Bronchial epithelial cell (primary cell): ENCODE data around the gene LSAMP. TPM values are rescaled to one million over a fixed set of nuclear protein-coding genes. Genes with fewer than 3 reads are reported as not detected.

Source experiments
- DNase-seq: peaks from one replicate; pipeline ENCODE4 v3.0.0-alpha.2; 2010; ENCODE audit warnings: low read depth
- FAIRE-seq: peaks from 2 replicates; lab custom pipeline; 2011; peaks lifted over from hg19 to GRCh38; lab: Jason Lieb, UNC
- H3K27me3 ChIP-seq: 2 replicates; pipeline ENCODE4 v1.5.1; 2011; ENCODE audit warnings: low read length; ENCODE audit not compliant: control insufficient read depth, insufficient read depth
- H3K36me3 ChIP-seq: 2 replicates; pipeline ENCODE4 v1.5.1; 2011; ENCODE audit warnings: low read length; ENCODE audit not compliant: control insufficient read depth, insufficient read depth
- H3K4me3 ChIP-seq: 2 replicates; pipeline ENCODE4 v1.5.1; 2011; ENCODE audit warnings: mild to moderate bottlenecking, low read depth, low read length, control low read depth
- CTCF ChIP-seq: IDR thresholded peaks from 2 replicates; pipeline ENCODE4 v1.5.1; 2011; ENCODE audit warnings: mild to moderate bottlenecking, moderate library complexity, low read length, control low read depth, inconsistent platforms; ENCODE audit not compliant: insufficient read depth, severe bottlenecking
- total RNA-seq: library from RNA; depleted of rRNA; stranded (reverse); fragments of >200 nt; gene quantifications from 2 replicates; pipeline ENCODE4 v1.2.1, GENCODE V29; 2014

LSAMP gene
- total RNA-seq, 1 donor from 2014 or later: 0.26 TPM

GRCh38 chr3:116064646-116065045 is 380.6 kb downstream of the LSAMP start:
- Histone ChIP-seq H3K4me3 (no peak overlapping the region), H3K27me3 (no peaks in the 10 kb centered on the region), H3K36me3 (no peaks in the 10 kb centered on the region)
- no peak for TF ChIP-seq CTCF
- no peak for FAIRE-seq
- DNase-seq: peak; percentile 23

GRCh38 chr3:116059421-116060096 is 385.7 kb downstream of the LSAMP start:
- no peaks in the 10 kb centered on the region for H3K27me3 ChIP-seq
- TF ChIP-seq CTCF: no peak
- DNase-seq (peak; percentile 99), FAIRE-seq (peak; percentile 18)
- no peak overlapping the region for H3K4me3 ChIP-seq
- no peaks in the 10 kb centered on the region for H3K36me3 ChIP-seq

DNA sequence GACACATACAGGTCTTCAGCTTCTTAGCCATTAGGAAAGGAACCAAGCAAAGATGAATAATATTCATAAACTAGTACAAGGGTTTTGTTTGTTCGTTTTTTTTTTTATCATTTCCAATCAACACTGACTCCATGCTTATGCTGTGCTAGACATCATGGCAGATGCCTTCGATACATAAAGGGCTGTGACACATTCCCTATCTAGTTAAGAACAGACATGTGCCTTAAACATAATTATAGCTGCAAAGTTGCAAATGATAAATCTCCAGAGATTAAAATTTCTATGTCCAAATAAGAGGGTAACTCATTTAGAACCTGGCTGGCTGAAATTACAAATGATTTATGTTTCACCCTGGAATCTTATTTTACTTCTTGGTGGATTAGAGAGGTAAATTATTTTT is 386.4 kb downstream of the LSAMP start:
- Histone ChIP-seq H3K27me3 (no peaks in the 10 kb centered on the region), H3K36me3 (no peaks in the 10 kb centered on the region), H3K4me3 (no peak overlapping the region)
- no peak for FAIRE-seq
- no peak for DNase-seq
- TF ChIP-seq CTCF: no peak

DNA sequence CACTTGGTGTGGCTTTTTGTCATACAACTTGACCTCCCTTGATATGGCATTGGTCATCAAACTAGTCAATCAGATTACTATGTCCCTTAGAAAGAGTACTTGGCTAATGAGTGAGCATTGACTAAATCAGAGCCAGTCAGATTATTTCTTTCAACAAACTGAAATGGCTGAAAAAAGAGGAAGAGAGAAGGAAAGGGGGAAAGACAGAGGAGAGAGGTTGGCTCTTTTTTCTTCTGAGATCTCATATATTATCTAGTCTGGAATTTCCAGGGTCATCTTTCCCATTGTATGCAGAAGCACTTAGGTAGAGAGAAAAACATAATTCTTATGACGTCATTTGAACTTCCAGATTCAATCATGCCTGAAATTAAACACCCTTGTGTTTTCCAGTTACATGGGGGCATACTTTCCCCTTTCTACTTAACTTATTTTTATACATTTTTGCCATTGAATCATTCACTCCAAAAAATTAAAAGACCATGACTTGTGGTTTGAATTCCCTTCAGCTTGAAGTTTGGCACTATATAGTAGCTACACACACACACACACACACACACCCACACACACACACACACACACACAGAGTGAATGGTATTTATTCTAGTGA is 387.8 kb downstream of the LSAMP start:
- Histone ChIP-seq H3K36me3 (no peaks in the 10 kb centered on the region), H3K4me3 (no peak overlapping the region), H3K27me3 (no peaks in the 10 kb centered on the region)
- TF ChIP-seq CTCF: no peak
- DNase-seq (no peak), FAIRE-seq (no peak)

- no peak for TF ChIP-seq CTCF
- H3K36me3 ChIP-seq: no peaks in the 10 kb centered on the region
- no peaks in the 10 kb centered on the region for H3K27me3 ChIP-seq
- no peak overlapping the region for H3K4me3 ChIP-seq
- DNase-seq (no peak), FAIRE-seq (no peak)
These were observed 389.0 kb downstream of the LSAMP start for GRCh38 chr3:116056280-116056679.
